NCI-H446 (cell line): ENCODE measurements around the gene DCUN1D2.
"Not testable (repeated sequence)": the region's sequence is repeated elsewhere in the genome, so short reads cannot be mapped to it uniquely, and the experiment has no call there.

Experiments used
- DNase-seq, 2 experiments: peaks; one replicate each; lab custom pipeline; 2025; lab: John Stamatoyannopoulos, UW

Gene DCUN1D2

GRCh38 chr13:113464476-113464875 is 26.0 kb downstream of the DCUN1D2 start:
- no peak for DNase-seq

- no peak for DNase-seq
Observed at GRCh38 chr13:113461022-113461751, 29.3 kb downstream of the DCUN1D2 start.

GRCh38 chr13:113460599-113460998 is 29.9 kb downstream of the DCUN1D2 start:
- DNase-seq = no peak

GRCh38 chr13:113460064-113460555 is 30.4 kb downstream of the DCUN1D2 start:
- DNase-seq = no peak

GRCh38 chr13:113458253-113459065 is 32.1 kb downstream of the DCUN1D2 start:
- no peak for DNase-seq

- no peak for DNase-seq
Observed at GRCh38 chr13:113457510-113457909, 33.0 kb downstream of the DCUN1D2 start.

- DNase-seq = no peak
Observed at GRCh38 chr13:113456116-113456702, 34.3 kb downstream of the DCUN1D2 start.

- DNase-seq = no peak
Observed at GRCh38 chr13:113455384-113455783, 35.1 kb downstream of the DCUN1D2 start.

GRCh38 chr13:113454936-113455335 is 35.6 kb downstream of the DCUN1D2 start:
- no peak for DNase-seq

GRCh38 chr13:113452942-113453901 is 37.3 kb downstream of the DCUN1D2 start, which contains the start of gene ADPRHL1:
TSS of gene ADPRHL1 (minus strand) at chr13:113453488. CDS start at chr13:113453437, 51 bp downstream.
- DNase-seq = no peak

- no peak for DNase-seq
Observed at GRCh38 chr13:113452466-113452865, 38.0 kb downstream of the DCUN1D2 start.

GRCh38 chr13:113451951-113452421 is 38.5 kb downstream of the DCUN1D2 start:
- no peak for DNase-seq

- DNase-seq = not testable (repeated sequence)
Observed at GRCh38 chr13:113450861-113451620, 39.5 kb downstream of the DCUN1D2 start.

GRCh38 chr13:113450348-113450744 is 40.2 kb downstream of the DCUN1D2 start:
- not testable (repeated sequence) for DNase-seq

- DNase-seq = no peak
Observed at GRCh38 chr13:113449693-113450347, 40.7 kb downstream of the DCUN1D2 start.

- no peak for DNase-seq
Observed at GRCh38 chr13:113448885-113449692, 41.4 kb downstream of the DCUN1D2 start.

- no peak for DNase-seq
Observed at GRCh38 chr13:113448545-113448884, 42.0 kb downstream of the DCUN1D2 start.

GRCh38 chr13:113447596-113447995 is 42.9 kb downstream of the DCUN1D2 start:
- no peak for DNase-seq

- DNase-seq = no peak
Observed at GRCh38 chr13:113446488-113446854, 44.0 kb downstream of the DCUN1D2 start.
